ENCODE results near the gene PCSK5. TPM values are rescaled to one million over a fixed set of nuclear protein-coding genes. Genes with fewer than 3 reads are reported as not detected.

PCSK5 gene
- polyA plus RNA-seq, 1 donor from 2014 or later, result 1.7 TPM

DNA sequence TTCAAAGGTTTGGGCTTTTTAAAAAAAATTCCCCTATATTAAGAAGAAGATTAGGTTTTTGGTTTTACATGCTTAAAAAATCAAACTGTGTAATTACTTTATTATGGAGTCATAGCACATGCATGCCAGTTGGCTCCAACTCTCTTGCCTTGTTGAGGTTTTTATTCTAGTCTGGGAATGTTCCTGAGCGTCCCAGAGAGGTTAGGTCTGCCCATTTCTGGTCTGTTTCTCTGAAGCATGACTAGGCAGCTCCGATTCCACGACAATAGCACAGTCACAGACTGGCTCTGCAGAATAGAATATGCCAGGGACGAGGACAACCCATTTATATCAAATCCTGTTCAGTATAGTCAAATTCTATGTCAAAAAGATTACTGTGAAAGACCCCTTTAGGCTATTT, 217.0 kb downstream of the PCSK5 start:
- Histone ChIP-seq H4K20me1 (ENCODE audit: insufficient read depth) (no peaks in the 10 kb centered on the region), H3K27ac (ENCODE audit: low read length) (no peak overlapping the region), H3K36me3 (ENCODE audit: insufficient read depth, low read length) (no peaks in the 10 kb centered on the region), H2AFZ (ENCODE audit: low read depth, low read length) (no peak overlapping the region), H3K27me3 (ENCODE audit: insufficient read depth, low read depth, low read length) (no peaks in the 10 kb centered on the region), H3K9me3 (ENCODE audit: low read length) (no peaks in the 10 kb centered on the region), H3F3A (ENCODE audit: insufficient read depth, low read length, poor library complexity, severe bottlenecking) (no peaks in the 10 kb centered on the region), H3K79me2 (replicated peaks; ENCODE audit: insufficient read depth, low read length) (no peaks in the 10 kb centered on the region), H3K4me3 (ENCODE audit: low read length) (no peak overlapping the region), H3K9ac (ENCODE audit: low read length) (no peak overlapping the region), H3K4me2 (ENCODE audit: low read length) (no peak overlapping the region), H3K9me2 (ENCODE audit: insufficient read depth, low read length) (no peaks in the 10 kb centered on the region)
- TF ChIP-seq SMC3 (conservative IDR thresholded peaks at IDR 0.05; ENCODE audit: poor library complexity) (no peak), EZH2 (IDR thresholded peaks at IDR 0.05; ENCODE audit: borderline replicate concordance, insufficient read depth, low read length, poor library complexity, severe bottlenecking) (no peak), EP300 (conservative IDR thresholded peaks at IDR 0.05; ENCODE audit: poor library complexity, severe bottlenecking) (no peak), RAD21 (conservative IDR thresholded peaks at IDR 0.05) (no peak), TAF1 (IDR thresholded peaks at IDR 0.05; ENCODE audit: low read depth) (no peak), POLR2AphosphoS5 (IDR thresholded peaks at IDR 0.05) (no peak), MXI1 (conservative IDR thresholded peaks at IDR 0.05; ENCODE audit: poor library complexity, severe bottlenecking) (no peak)
- TF ChIP-seq, protein P1, sequence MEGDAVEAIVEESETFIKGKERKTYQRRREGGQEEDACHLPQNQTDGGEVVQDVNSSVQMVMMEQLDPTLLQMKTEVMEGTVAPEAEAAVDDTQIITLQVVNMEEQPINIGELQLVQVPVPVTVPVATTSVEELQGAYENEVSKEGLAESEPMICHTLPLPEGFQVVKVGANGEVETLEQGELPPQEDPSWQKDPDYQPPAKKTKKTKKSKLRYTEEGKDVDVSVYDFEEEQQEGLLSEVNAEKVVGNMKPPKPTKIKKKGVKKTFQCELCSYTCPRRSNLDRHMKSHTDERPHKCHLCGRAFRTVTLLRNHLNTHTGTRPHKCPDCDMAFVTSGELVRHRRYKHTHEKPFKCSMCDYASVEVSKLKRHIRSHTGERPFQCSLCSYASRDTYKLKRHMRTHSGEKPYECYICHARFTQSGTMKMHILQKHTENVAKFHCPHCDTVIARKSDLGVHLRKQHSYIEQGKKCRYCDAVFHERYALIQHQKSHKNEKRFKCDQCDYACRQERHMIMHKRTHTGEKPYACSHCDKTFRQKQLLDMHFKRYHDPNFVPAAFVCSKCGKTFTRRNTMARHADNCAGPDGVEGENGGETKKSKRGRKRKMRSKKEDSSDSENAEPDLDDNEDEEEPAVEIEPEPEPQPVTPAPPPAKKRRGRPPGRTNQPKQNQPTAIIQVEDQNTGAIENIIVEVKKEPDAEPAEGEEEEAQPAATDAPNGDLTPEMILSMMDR (IDR thresholded peaks at IDR 0.05; ENCODE audit: poor library complexity, severe bottlenecking), result no peak
- TF ChIP-seq, protein P2, sequence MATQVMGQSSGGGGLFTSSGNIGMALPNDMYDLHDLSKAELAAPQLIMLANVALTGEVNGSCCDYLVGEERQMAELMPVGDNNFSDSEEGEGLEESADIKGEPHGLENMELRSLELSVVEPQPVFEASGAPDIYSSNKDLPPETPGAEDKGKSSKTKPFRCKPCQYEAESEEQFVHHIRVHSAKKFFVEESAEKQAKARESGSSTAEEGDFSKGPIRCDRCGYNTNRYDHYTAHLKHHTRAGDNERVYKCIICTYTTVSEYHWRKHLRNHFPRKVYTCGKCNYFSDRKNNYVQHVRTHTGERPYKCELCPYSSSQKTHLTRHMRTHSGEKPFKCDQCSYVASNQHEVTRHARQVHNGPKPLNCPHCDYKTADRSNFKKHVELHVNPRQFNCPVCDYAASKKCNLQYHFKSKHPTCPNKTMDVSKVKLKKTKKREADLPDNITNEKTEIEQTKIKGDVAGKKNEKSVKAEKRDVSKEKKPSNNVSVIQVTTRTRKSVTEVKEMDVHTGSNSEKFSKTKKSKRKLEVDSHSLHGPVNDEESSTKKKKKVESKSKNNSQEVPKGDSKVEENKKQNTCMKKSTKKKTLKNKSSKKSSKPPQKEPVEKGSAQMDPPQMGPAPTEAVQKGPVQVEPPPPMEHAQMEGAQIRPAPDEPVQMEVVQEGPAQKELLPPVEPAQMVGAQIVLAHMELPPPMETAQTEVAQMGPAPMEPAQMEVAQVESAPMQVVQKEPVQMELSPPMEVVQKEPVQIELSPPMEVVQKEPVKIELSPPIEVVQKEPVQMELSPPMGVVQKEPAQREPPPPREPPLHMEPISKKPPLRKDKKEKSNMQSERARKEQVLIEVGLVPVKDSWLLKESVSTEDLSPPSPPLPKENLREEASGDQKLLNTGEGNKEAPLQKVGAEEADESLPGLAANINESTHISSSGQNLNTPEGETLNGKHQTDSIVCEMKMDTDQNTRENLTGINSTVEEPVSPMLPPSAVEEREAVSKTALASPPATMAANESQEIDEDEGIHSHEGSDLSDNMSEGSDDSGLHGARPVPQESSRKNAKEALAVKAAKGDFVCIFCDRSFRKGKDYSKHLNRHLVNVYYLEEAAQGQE (IDR thresholded peaks at IDR 0.05; ENCODE audit: borderline replicate concordance), result no peak

DNA sequence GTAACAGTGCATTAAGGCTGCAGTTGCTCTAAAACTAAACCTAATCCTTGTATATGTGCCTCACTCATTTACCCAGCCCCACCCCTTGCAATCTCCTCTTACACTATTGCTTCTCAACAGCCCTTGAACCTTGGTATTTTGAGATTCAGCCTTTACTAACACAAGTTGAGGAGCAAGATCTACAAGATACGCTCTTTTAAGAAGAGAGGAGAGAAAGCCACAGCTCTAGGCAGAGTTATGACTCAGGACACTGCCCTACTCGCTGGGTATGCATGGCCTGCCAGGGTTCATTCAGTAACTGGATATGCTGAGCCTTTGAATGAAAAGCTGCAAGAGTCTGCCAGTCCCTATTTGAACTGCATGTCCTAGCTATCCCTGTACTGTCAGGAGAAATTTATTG, 219.5 kb downstream of the PCSK5 start:
- Histone ChIP-seq H3K36me3 (ENCODE audit: insufficient read depth, low read length) (no peaks in the 10 kb centered on the region), H4K20me1 (ENCODE audit: insufficient read depth) (no peaks in the 10 kb centered on the region), H3K9me2 (ENCODE audit: insufficient read depth, low read length) (no peaks in the 10 kb centered on the region), H3K9me3 (ENCODE audit: low read length) (no peaks in the 10 kb centered on the region), H3K4me2 (ENCODE audit: low read length) (no peak overlapping the region), H2AFZ (ENCODE audit: low read depth, low read length) (no peak overlapping the region), H3F3A (ENCODE audit: insufficient read depth, low read length, poor library complexity, severe bottlenecking) (no peaks in the 10 kb centered on the region), H3K27me3 (ENCODE audit: insufficient read depth, low read depth, low read length) (no peaks in the 10 kb centered on the region), H3K9ac (ENCODE audit: low read length) (no peak overlapping the region), H3K27ac (ENCODE audit: low read length) (no peak overlapping the region), H3K4me3 (ENCODE audit: low read length) (no peak overlapping the region), H3K79me2 (replicated peaks; ENCODE audit: insufficient read depth, low read length) (no peaks in the 10 kb centered on the region)
- no peak for TF ChIP-seq TAF1 (IDR thresholded peaks at IDR 0.05; ENCODE audit: low read depth)
- TF ChIP-seq MXI1 (conservative IDR thresholded peaks at IDR 0.05; ENCODE audit: poor library complexity, severe bottlenecking), result no peak
- TF ChIP-seq, protein P1 (IDR thresholded peaks at IDR 0.05; ENCODE audit: poor library complexity, severe bottlenecking), result no peak
- TF ChIP-seq, protein P2 (IDR thresholded peaks at IDR 0.05; ENCODE audit: borderline replicate concordance), result no peak
- TF ChIP-seq EP300 (conservative IDR thresholded peaks at IDR 0.05; ENCODE audit: poor library complexity, severe bottlenecking), result no peak
- TF ChIP-seq SMC3 (conservative IDR thresholded peaks at IDR 0.05; ENCODE audit: poor library complexity), result no peak
- no peak for TF ChIP-seq RAD21 (conservative IDR thresholded peaks at IDR 0.05)
- no peak for TF ChIP-seq EZH2 (IDR thresholded peaks at IDR 0.05; ENCODE audit: borderline replicate concordance, insufficient read depth, low read length, poor library complexity, severe bottlenecking)
- no peak for TF ChIP-seq POLR2AphosphoS5 (IDR thresholded peaks at IDR 0.05)

All from neural cell (in vitro differentiated cells).